HL-60 (cell line): ENCODE results near the gene GNL3L.

Source experiments
- CTCF ChIP-seq: IDR thresholded peaks from one replicate; pipeline ENCODE4 v1.5.1; 2011; ENCODE audit warnings: low read length, control low read depth, inconsistent platforms; ENCODE audit not compliant: insufficient read depth
- GABPA ChIP-seq: IDR thresholded peaks from 2 replicates; pipeline ENCODE4 v1.6.1; 2012; ENCODE audit warnings: low read depth
- POLR2AphosphoS5 ChIP-seq: IDR thresholded peaks from 2 replicates; pipeline ENCODE4 v1.6.1; 2012; ENCODE audit warnings: low read depth
- REST ChIP-seq: IDR thresholded peaks from 2 replicates; pipeline ENCODE4 v1.6.1; 2012; ENCODE audit warnings: low read depth; ENCODE audit not compliant: insufficient replicate concordance
- SPI1 ChIP-seq: IDR thresholded peaks from 2 replicates; pipeline ENCODE4 v1.6.1; 2012; ENCODE audit warnings: low read depth, mild to moderate bottlenecking, borderline replicate concordance

GRCh38 chrX:54496936-54497335, 33.1 kb upstream of the GNL3L start:
- TF ChIP-seq CTCF: no peak
- no peak for TF ChIP-seq REST
- no peak for TF ChIP-seq POLR2AphosphoS5
- no peak for TF ChIP-seq SPI1
- TF ChIP-seq GABPA: no peak
